Cardiac fibroblast (primary cell): Measurements from ENCODE around the gene ME1.
"Not testable (repeated sequence)": the region's sequence is repeated elsewhere in the genome, so short reads cannot be mapped to it uniquely, and the experiment has no call there.

ENCODE experiments used
- DNase-seq, 2 donors: peaks; one replicate each; pipeline versions ENCODE4 v3.0.0 to v3.0.0-alpha.2; 2010; ENCODE audit warnings: low read depth in 2 of 2
- H3K4me3 ChIP-seq, 2 donors: replicated peaks in 1 of 2; 1 replicate in 1 of 2; 2 replicates in 1 of 2; pipeline ENCODE4 v1.5.1; 2011; ENCODE audit warnings: low read depth in 2 of 2, low read length in 2 of 2, mild to moderate bottlenecking in 2 of 2, moderate library complexity in 1 of 2
- TF ChIP-seq, protein P1 (sequence below): IDR thresholded peaks from one replicate; pipeline ENCODE4 v1.5.1; 2011; ENCODE audit warnings: low read depth, mild to moderate bottlenecking, low read length, inconsistent platforms

ME1 gene

DNA sequence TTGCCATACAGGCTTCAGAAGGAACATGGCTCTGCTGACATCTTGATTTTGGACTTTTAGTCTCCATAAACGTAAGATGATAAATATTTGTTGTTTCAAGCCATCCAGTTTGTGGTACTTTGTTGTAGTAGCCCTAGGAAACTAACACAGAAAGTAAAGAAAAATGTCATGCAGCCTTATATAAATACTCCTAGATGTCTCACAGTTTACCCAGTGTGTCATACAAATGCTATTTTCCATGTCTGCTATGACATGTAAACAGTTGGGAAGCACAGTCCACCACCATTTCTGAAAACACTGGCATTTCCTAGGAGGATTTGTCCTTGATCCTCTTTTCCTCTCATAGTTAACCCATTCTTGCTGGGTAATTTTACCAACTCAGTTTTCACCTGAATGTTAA lies 30.6 kb upstream of the ME1 start:
- TF ChIP-seq, protein P1, sequence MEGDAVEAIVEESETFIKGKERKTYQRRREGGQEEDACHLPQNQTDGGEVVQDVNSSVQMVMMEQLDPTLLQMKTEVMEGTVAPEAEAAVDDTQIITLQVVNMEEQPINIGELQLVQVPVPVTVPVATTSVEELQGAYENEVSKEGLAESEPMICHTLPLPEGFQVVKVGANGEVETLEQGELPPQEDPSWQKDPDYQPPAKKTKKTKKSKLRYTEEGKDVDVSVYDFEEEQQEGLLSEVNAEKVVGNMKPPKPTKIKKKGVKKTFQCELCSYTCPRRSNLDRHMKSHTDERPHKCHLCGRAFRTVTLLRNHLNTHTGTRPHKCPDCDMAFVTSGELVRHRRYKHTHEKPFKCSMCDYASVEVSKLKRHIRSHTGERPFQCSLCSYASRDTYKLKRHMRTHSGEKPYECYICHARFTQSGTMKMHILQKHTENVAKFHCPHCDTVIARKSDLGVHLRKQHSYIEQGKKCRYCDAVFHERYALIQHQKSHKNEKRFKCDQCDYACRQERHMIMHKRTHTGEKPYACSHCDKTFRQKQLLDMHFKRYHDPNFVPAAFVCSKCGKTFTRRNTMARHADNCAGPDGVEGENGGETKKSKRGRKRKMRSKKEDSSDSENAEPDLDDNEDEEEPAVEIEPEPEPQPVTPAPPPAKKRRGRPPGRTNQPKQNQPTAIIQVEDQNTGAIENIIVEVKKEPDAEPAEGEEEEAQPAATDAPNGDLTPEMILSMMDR: no peak
- peak in 1 of 2 donors; percentile 19 for DNase-seq
- no peak overlapping the region for H3K4me3 ChIP-seq

GRCh38 chr6:83459663-83460062 lies 28.8 kb upstream of the ME1 start:
- H3K4me3 ChIP-seq: no peak overlapping the region
- DNase-seq: no peak
- TF ChIP-seq, protein P1: no peak

GRCh38 chr6:83450015-83450414 lies 19.2 kb upstream of the ME1 start:
- DNase-seq, H3K4me3 ChIP-seq: not testable (repeated sequence)

GRCh38 chr6:83444086-83444699 lies 13.3 kb upstream of the ME1 start:
- not testable (repeated sequence) for DNase-seq

GRCh38 chr6:83443516-83443915 lies 12.7 kb upstream of the ME1 start:
- H3K4me3 ChIP-seq: no peak overlapping the region
- DNase-seq: no peak
- TF ChIP-seq, protein P1: no peak

More at GRCh38 chr6:83444086-83444699, 13.3 kb upstream of the ME1 start:
- not testable (repeated sequence) for H3K4me3 ChIP-seq

DNA sequence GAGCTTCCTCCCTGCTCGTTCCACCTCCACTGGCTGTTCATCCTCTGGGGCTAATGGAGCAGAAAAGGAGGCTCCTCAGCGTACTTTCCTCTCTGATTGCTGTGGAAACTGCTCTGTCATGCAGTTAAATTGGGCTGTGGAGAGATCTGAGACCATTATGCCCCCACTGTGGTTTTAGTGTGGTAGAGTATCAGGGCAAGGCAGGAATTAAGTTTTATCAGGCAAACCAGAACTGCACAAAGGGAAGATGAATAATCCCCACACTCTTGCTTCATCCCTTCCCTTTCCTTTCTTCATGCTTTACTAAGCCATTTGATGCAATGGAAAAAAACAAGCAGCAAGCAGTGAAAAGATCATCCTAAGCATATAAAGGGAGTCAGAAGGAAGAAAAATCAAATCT lies 11.9 kb upstream of the ME1 start:
- TF ChIP-seq, protein P1: no peak
- H3K4me3 ChIP-seq: no peak overlapping the region
- peak; percentile 47 to 56 for DNase-seq

DNA sequence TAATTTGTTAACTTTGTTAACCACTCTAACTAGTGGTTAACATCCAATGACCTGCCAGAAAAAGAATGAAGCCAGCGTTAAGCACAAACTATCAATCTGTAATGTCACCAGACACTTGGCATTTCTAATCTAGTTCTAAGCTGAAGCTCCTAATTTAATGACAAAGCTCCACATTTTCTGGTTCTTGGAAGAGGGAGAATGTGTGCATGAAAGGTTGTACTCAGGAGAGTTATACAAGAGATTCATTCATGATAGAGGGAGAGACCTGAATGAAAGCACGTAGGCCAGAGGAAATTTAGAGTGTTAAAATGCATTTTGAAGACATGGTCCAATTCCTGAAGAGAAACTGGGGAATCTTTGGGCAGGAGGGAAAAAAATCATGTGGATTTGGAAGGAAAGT lies 8.3 kb upstream of the ME1 start:
- DNase-seq: no peak

DNA sequence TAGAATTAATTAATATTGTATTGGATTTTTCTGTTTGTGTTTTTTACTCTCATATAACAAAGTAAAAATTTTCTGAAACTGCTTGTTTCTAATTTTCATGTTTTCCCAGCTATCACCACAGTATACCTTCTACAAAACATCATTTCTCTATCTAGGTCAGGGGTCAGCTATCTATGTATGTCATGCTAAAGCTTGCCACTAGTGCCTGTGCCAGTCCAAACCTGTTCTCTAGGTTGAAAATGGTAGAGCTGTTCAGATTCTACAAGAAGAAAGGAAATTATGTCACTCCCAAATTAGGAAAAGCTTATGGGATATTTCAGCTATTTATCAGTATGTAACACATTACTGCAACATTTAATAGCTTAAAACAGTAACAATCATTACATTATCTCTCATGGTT lies 5.8 kb upstream of the ME1 start:
- H3K4me3 ChIP-seq: no peak overlapping the region
- DNase-seq: no peak
- TF ChIP-seq, protein P1: no peak

More for the DNA sequence above, 8.3 kb upstream of the ME1 start:
- TF ChIP-seq, protein P1: no peak
- no peak overlapping the region for H3K4me3 ChIP-seq
